Gastrocnemius medialis (tissue), 4 donors: ENCODE results near the gene WIPI1. TPM values are rescaled to one million over a fixed set of nuclear protein-coding genes. Genes with fewer than 3 reads are reported as not detected.
"Not testable (repeated sequence)": the region's sequence is repeated elsewhere in the genome, so short reads cannot be mapped to it uniquely, and the experiment has no call there.

Experiments
- ATAC-seq, 2 donors: fragments of 150-250 bp; one replicate each; pipeline ENCODE4 v1.9.1; 2016
- DNase-seq, 2 donors: peaks; one replicate each; pipeline ENCODE4 v3.0.0-alpha.2; 2019
- H3K27ac ChIP-seq, 4 donors: fragments of 200-600 bp; sonication (generic); 1 replicate in 1 of 4; 2 replicates in 3 of 4; pipeline ENCODE4 v1.5.1; 2016 to 2018; ENCODE audit warnings: mild to moderate bottlenecking in 2 of 4, moderate library complexity in 1 of 4
- H3K27me3 ChIP-seq, 3 donors: fragments of 200-600 bp; sonication (generic) in 2 of 3; 1 replicate in 1 of 3; 2 replicates in 2 of 3; pipeline versions ENCODE4 v1.5.1 to v1.6.0; 2016 to 2019; ENCODE audit warnings: mild to moderate bottlenecking in 1 of 3, moderate library complexity in 1 of 3
- H3K36me3 ChIP-seq, 2 donors: fragments of 200-600 bp; sonication (generic) in 1 of 2; one replicate each; pipeline ENCODE4 v1.5.1; 2017 to 2018
- H3K4me1 ChIP-seq, 2 donors: fragments of 200-600 bp; sonication (generic) in 1 of 2; one replicate each; pipeline ENCODE4 v1.5.1; 2016 to 2017; ENCODE audit warnings: mild to moderate bottlenecking in 2 of 2
- H3K4me3 ChIP-seq, 4 donors: fragments of 200-600 bp; sonication (generic) in 3 of 4; 1 replicate in 1 of 4; 2 replicates in 3 of 4; pipeline ENCODE4 v1.5.1; 2016 to 2019; ENCODE audit warnings: mild to moderate bottlenecking in 2 of 4
- H3K9me3 ChIP-seq, 3 donors: fragments of 200-600 bp; sonication (generic) in 2 of 3; 1 replicate in 1 of 3; 2 replicates in 2 of 3; pipeline ENCODE4 v1.5.1; 2016 to 2019
- POLR2A ChIP-seq, 2 donors: fragments of 450-650 bp; IDR thresholded peaks; one replicate each; pipeline ENCODE4 v1.6.1; 2017; ENCODE audit warnings: antibody characterized with exemption in 2 of 2, mild to moderate bottlenecking in 2 of 2, moderate library complexity in 2 of 2
- in situ Hi-C, 4 donors: fragments of 200-750 bp; cut with MboI; loops; one replicate each; pipeline versions ENCODE4 v1.15.0 to v1.8.0; 2017; ENCODE audit warnings: low sequenced_read_pairs in 4 of 4
- intact Hi-C: fragments of 100-400 bp; cut with DNase I; formaldehyde crosslinking; loops from one replicate; pipeline ENCODE4 v1.15.1; 2023; ENCODE audit warnings: low total_unique reads
- total RNA-seq, 4 donors: library from RNA; depleted of rRNA; stranded (reverse); fragments of >200 nt; gene quantifications; one replicate each; pipeline versions ENCODE4 v1.1.0 to v1.2.3, GENCODE V29; 2016
- TF ChIP-seq, protein P1 (sequence below), 5 experiments: fragments of 450-650 bp in 3 of 5; fragments of 200-600 bp in 2 of 5; sonication (generic) in 2 of 5; IDR thresholded peaks in 4 of 5; conservative IDR thresholded peaks in 1 of 5; 1 replicate in 4 of 5; 2 replicates in 1 of 5; pipeline ENCODE4 v1.5.1; 2016 to 2019; ENCODE audit warnings: antibody characterized with exemption in 5 of 5, mild to moderate bottlenecking in 3 of 5, moderate library complexity in 3 of 5

Gene WIPI1
- total RNA-seq, 4 donors from 2014 or later: 79.1 to 182 (median 92.0) TPM

DNA sequence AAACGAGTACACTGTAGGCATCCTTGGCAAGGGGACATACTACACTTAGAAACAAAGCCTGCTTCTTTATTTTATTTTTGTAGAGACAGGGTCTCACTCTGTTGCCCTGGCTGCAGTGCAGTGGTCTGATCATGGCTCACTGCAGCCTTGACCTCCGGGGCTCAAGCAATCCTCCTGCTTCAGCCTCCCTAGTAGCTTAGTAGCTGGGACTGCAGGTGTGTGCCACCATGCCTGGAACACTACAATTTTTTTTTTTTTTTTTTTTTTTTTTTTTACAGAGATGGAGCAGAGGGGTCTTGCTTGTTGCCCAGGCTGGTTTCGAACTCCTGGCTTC, 78.2 kb downstream of the WIPI1 start:
- intact Hi-C loops: loop anchor here (2.0 kb wide), 1 partner anchor 134 kb away; the partner anchor contains the start of gene PRKAR1A
- Histone ChIP-seq H3K4me1 (peaks cover 42 to 51% of the 10 kb centered on the region in 2 donors), H3K4me3 (peak overlapping the region in 1 of 4 donors; percentile 24)

DNA sequence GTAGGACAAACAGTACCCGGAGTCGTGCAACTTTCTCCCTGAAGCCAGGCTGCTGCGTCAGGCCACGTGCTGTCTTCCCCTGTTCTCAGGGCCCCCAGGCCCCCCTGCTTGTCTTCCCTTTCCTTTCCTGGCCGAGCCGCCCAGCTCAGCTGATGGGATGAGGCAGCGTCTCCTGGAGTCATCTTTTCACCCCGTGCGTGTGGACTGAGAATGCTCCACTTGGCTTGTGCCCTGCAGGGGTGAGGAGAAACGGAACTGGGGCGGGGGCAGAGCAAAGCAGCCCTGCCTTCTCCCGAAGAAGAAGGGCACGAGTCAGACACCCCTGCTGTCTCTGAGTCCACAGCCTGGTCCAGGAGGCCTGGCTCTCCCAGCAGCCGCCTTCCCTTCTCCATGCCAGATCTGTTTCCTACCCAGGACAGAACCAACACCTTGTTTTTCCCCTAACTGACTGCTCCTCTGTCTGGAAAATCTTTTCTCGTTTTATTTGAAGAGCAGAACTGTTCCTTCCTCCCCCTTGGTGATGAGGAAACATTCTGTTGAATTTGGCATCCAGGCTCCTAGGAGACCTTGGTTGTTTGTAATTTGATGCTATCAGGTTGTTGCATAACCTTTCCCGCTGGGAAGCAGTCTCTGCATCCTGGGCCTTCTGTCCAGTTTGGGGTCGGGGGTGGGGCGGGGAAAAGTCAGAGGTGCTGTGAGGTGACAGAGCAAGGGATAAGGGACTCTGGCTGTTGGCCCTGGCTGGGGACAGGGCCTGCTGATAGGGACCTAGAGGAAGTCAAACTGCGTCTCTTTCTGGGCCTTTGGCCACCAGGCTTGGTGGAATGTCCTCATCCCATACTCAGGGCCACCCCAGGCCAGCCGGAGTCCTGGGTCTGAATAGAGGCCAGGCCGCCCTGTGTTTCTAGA, 78.8 kb downstream of the WIPI1 start:
- ATAC-seq: peak; percentile 83 to 85

More for the DNA sequence above, 78.2 kb downstream of the WIPI1 start:
- Histone ChIP-seq H3K36me3 (no peaks in the 10 kb centered on the region), H3K9me3 (no peaks in the 10 kb centered on the region), H3K27ac (peak overlapping the region; percentile 93 to 98 (median 96)), H3K27me3 (no peaks in the 10 kb centered on the region)
- ATAC-seq (no peak), DNase-seq (no peak)
- in situ Hi-C loops: loop anchor here in 1 of 4 donors (5.0 kb wide), 1 partner anchor 57 kb away; no protein-coding TSS in a partner anchor
- TF ChIP-seq, protein P1, sequence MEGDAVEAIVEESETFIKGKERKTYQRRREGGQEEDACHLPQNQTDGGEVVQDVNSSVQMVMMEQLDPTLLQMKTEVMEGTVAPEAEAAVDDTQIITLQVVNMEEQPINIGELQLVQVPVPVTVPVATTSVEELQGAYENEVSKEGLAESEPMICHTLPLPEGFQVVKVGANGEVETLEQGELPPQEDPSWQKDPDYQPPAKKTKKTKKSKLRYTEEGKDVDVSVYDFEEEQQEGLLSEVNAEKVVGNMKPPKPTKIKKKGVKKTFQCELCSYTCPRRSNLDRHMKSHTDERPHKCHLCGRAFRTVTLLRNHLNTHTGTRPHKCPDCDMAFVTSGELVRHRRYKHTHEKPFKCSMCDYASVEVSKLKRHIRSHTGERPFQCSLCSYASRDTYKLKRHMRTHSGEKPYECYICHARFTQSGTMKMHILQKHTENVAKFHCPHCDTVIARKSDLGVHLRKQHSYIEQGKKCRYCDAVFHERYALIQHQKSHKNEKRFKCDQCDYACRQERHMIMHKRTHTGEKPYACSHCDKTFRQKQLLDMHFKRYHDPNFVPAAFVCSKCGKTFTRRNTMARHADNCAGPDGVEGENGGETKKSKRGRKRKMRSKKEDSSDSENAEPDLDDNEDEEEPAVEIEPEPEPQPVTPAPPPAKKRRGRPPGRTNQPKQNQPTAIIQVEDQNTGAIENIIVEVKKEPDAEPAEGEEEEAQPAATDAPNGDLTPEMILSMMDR (IDR thresholded peaks at IDR 0.05 in 4 of 5, conservative IDR thresholded peaks at IDR 0.05 in 1 of 5): no peak
- TF ChIP-seq POLR2A (IDR thresholded peaks at IDR 0.05): no peak

DNA sequence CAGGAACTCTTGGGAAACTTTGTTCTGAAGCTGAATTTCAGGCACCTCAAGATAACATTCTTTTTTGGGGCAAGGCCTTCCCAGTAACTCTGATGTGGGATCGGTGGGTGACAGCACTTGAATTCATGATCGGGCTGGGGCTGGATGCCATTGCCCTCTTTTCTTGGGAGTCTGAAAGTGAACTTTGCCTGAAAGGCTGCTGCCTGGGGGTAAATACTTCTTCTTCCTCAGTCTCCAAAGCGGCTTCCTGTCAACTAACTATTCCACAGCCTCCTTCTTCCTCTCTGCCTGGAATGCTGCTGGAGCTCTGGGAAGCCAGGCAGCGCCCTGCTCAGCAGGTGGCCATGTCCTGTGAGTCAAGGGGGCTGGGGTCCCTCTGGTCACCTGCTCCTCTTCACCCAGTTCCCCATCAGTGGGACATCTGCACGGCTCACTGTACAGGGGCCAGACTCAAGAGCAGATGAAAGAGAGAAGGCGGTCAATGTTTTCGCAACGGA, 79.5 kb downstream of the WIPI1 start:
- no peaks in the 10 kb centered on the region for H3K27me3 ChIP-seq
- H3K4me3 ChIP-seq: peak overlapping the region in 1 of 4 donors; percentile 37
- peak overlapping the region; percentile 93 to 98 (median 96) for H3K27ac ChIP-seq
- TF ChIP-seq POLR2A (IDR thresholded peaks at IDR 0.05): peak; percentile 56 to 76
- TF ChIP-seq, protein P1 (IDR thresholded peaks at IDR 0.05 in 4 of 5, conservative IDR thresholded peaks at IDR 0.05 in 1 of 5): no peak
- ATAC-seq (peak; percentile 82 to 88), DNase-seq (no peak)
- no peaks in the 10 kb centered on the region for H3K36me3 ChIP-seq
- intact Hi-C loops: loop anchor here (1.0 to 2.0 kb wide), 5 partner anchors 54 to 135 kb away; partner anchors contain the start of genes ARSG, PRKAR1A and SLC16A6
- no peaks in the 10 kb centered on the region for H3K9me3 ChIP-seq
- peaks cover 38 to 42% of the 10 kb centered on the region in 2 donors for H3K4me1 ChIP-seq
- in situ Hi-C loops: loop anchor here in 1 of 4 donors (5.0 kb wide), 1 partner anchor 56 kb away; no protein-coding TSS in a partner anchor

More for the DNA sequence above, 78.8 kb downstream of the WIPI1 start:
- DNase-seq: peak; percentile 100
- Histone ChIP-seq H3K4me1 (peaks cover 42 to 45% of the 10 kb centered on the region in 2 donors), H3K4me3 (peak overlapping the region; percentile 17 to 32 (median 22)), H3K9me3 (no peaks in the 10 kb centered on the region), H3K27me3 (no peaks in the 10 kb centered on the region), H3K36me3 (no peaks in the 10 kb centered on the region), H3K27ac (peak overlapping the region; percentile 93 to 98 (median 96))
- intact Hi-C loops: loop anchor here (1.0 to 2.0 kb wide), 5 partner anchors 54 to 134 kb away; partner anchors contain the start of genes ARSG, PRKAR1A and SLC16A6
- TF ChIP-seq POLR2A (IDR thresholded peaks at IDR 0.05): peak; percentile 12 to 67
- TF ChIP-seq, protein P1 (IDR thresholded peaks at IDR 0.05 in 4 of 5, conservative IDR thresholded peaks at IDR 0.05 in 1 of 5): no peak
- in situ Hi-C loops: loop anchor here in 1 of 4 donors (5.0 kb wide), 1 partner anchor 56 kb away; no protein-coding TSS in a partner anchor

DNA sequence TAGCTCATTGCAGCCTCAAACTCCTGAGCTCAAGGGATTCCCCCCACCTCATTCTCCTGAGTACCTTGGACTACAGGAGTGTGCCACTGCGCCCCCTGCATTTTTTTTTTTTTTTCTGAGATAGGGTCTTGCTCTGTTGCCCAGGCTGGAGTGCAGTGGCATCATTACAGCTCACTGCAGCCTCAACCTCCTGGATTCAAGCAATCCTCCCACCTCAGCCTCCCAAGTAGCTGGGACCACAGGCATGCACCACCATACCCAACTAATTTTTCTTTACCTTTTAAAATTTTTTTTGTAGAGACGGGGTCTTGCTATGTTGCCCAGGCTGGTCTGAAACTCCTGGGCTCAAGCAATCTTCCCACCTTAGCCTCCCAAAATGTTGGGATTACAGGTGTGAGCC, 81.1 kb downstream of the WIPI1 start:
- peaks cover 35 to 42% of the 10 kb centered on the region in 2 donors for H3K4me1 ChIP-seq
- H3K36me3 ChIP-seq, ATAC-seq, DNase-seq, intact Hi-C loops, H3K4me3 ChIP-seq, H3K27me3 ChIP-seq, H3K9me3 ChIP-seq: not testable (repeated sequence)
- in situ Hi-C loops: loop anchor here in 1 of 4 donors (5.0 kb wide), 1 partner anchor 54 kb away; no protein-coding TSS in a partner anchor
- peak overlapping the region; percentile 93 to 98 (median 96) for H3K27ac ChIP-seq
